HepG2 (cell line): Measurements from ENCODE around the gene PLD1. TPM values are rescaled to one million over a fixed set of nuclear protein-coding genes. Genes with fewer than 3 reads are reported as not detected.

Experiments
- AGO1 ChIP-seq: fragments of 200-400 bp; formaldehyde crosslinking; IDR thresholded peaks from 2 replicates; pipeline ENCODE4 v1.6.1; 2017; ENCODE audit warnings: mild to moderate bottlenecking, low read depth, low read length, moderate library complexity; ENCODE audit not compliant: poor library complexity, severe bottlenecking
- ATAD3A ChIP-seq: sonication (generic); formaldehyde crosslinking; IDR thresholded peaks from 2 replicates; pipeline ENCODE4 v1.4.0; 2020; ENCODE audit warnings: missing genetic modification reagents
- BCL3 ChIP-seq: sonication (generic); formaldehyde crosslinking; IDR thresholded peaks from 2 replicates; pipeline ENCODE4 v1.5.1; 2020; ENCODE audit warnings: mild to moderate bottlenecking, missing genetic modification reagents, moderate library complexity
- BRD4 ChIP-seq: sonication (generic); formaldehyde crosslinking; IDR thresholded peaks from 2 replicates; pipeline ENCODE4 v1.4.0; 2020; ENCODE audit warnings: missing genetic modification reagents
- CSRNP1 ChIP-seq: sonication (generic); formaldehyde crosslinking; IDR thresholded peaks from 2 replicates; pipeline ENCODE4 v1.8.1; 2023; ENCODE audit warnings: mild to moderate bottlenecking, missing genetic modification reagents
- E2F5 ChIP-seq: sonication (generic); formaldehyde crosslinking; conservative IDR thresholded peaks from 2 replicates; pipeline ENCODE4 v1.4.0; 2020; ENCODE audit warnings: missing genetic modification reagents
- GABPA ChIP-seq, 2 experiments: IDR thresholded peaks; 2 replicates each; pipeline ENCODE4 v1.6.1; 2011 to 2016; ENCODE audit warnings: low read depth in 2 of 2, low read length in 1 of 2, missing biosample characterization in 1 of 2, missing genetic modification characterization in 1 of 2
- GRHL1 ChIP-seq: sonication (generic); formaldehyde crosslinking; conservative IDR thresholded peaks from 2 replicates; pipeline ENCODE4 v1.8.0; 2022; ENCODE audit warnings: missing genetic modification reagents
- HOXD1 ChIP-seq: sonication (generic); formaldehyde crosslinking; IDR thresholded peaks from 2 replicates; pipeline ENCODE4 v1.5.0; 2020; ENCODE audit warnings: missing genetic modification reagents
- KLF16 ChIP-seq, 2 experiments: sonication (generic) in 1 of 2; formaldehyde crosslinking in 1 of 2; IDR thresholded peaks; 2 replicates each; pipeline versions ENCODE4 v1.6.1 to v1.8.0; 2016 to 2023; ENCODE audit warnings: missing genetic modification reagents in 2 of 2, missing compliant biosample characterization in 1 of 2
- MEIS2 ChIP-seq: sonication (generic); formaldehyde crosslinking; IDR thresholded peaks from 2 replicates; pipeline ENCODE4 v1.9.0; 2021; ENCODE audit warnings: mild to moderate bottlenecking, missing genetic modification reagents
- NCOA2 ChIP-seq: sonication (generic); formaldehyde crosslinking; IDR thresholded peaks from 2 replicates; pipeline ENCODE4 v1.8.0; 2022; ENCODE audit warnings: inconsistent platforms
- RAD51 ChIP-seq: fragments of 450-650 bp; IDR thresholded peaks from 2 replicates; pipeline ENCODE4 v1.6.1; 2016; ENCODE audit warnings: borderline replicate concordance
- RBAK ChIP-seq: sonication (generic); formaldehyde crosslinking; IDR thresholded peaks from 2 replicates; pipeline ENCODE4 v1.5.1; 2020; ENCODE audit warnings: mild to moderate bottlenecking, missing genetic modification reagents
- TOPORS ChIP-seq: sonication (generic); formaldehyde crosslinking; IDR thresholded peaks from 2 replicates; pipeline ENCODE4 v1.8.0; 2023; ENCODE audit warnings: mild to moderate bottlenecking, missing genetic modification reagents
- ZBTB7B ChIP-seq: sonication (generic); formaldehyde crosslinking; IDR thresholded peaks from 2 replicates; pipeline ENCODE4 v1.4.0; 2020; ENCODE audit warnings: missing genetic modification reagents
- ZNF33B ChIP-seq: sonication (generic); formaldehyde crosslinking; IDR thresholded peaks from 2 replicates; pipeline ENCODE4 v1.5.1; 2020; ENCODE audit warnings: mild to moderate bottlenecking, missing genetic modification reagents
- ZNF589 ChIP-seq: sonication (generic); formaldehyde crosslinking; conservative IDR thresholded peaks from 2 replicates; pipeline ENCODE4 v1.8.0; 2022; ENCODE audit warnings: mild to moderate bottlenecking, moderate library complexity, missing genetic modification reagents
- ZNF687 ChIP-seq: sonication (generic); formaldehyde crosslinking; IDR thresholded peaks from 2 replicates; pipeline ENCODE4 v1.5.1; 2020; ENCODE audit warnings: mild to moderate bottlenecking, missing genetic modification reagents, moderate library complexity
- ZNF709 ChIP-seq: sonication (generic); formaldehyde crosslinking; IDR thresholded peaks from 2 replicates; pipeline ENCODE4 v1.5.0; 2020; ENCODE audit warnings: mild to moderate bottlenecking, missing genetic modification reagents
- ZNF777 ChIP-seq: sonication (generic); formaldehyde crosslinking; IDR thresholded peaks from 2 replicates; pipeline ENCODE4 v1.4.0; 2020; ENCODE audit warnings: missing genetic modification reagents
- polyA plus RNA-seq, 8 experiments: library from polyadenylated mRNA; depleted of rRNA in 3 of 8; stranded (reverse) in 7 of 8; unstranded in 1 of 8; fragments of >200 nt; fragmentation: Illumina TruSeq in 4 of 8; extraction: Trizol in 4 of 8; gene quantifications; 2 replicates each; pipeline versions ENCODE4 v1.2.1 to v1.2.3, GENCODE V29; 2011 to 2016; ENCODE audit warnings: low read depth in 4 of 8, missing spikeins in 1 of 8, mixed read lengths in 1 of 8; ENCODE audit not compliant: insufficient read depth in 1 of 8
- total RNA-seq, 5 experiments: library from RNA; depleted of rRNA; stranded (reverse); fragments of >200 nt; fragmentation: Illumina TruSeq; extraction: Trizol; gene quantifications; 2 replicates each; pipeline ENCODE4 v1.2.3, GENCODE V29; 2016; ENCODE audit warnings: low read depth in 1 of 5

Gene PLD1
- total and polyA plus RNA-seq, 2 of the 13 experiments (the other 11 are each of a cell fraction or from before 2014, with no cell fraction given): 27.1 to 59.4 TPM

GRCh38 chr3:171842864-171843518, 32.7 kb upstream of the PLD1 start, which contains the start of gene TMEM212 (continued):
- no peak for TF ChIP-seq GRHL1 (CRISPR knock-in tag)
- no peak for TF ChIP-seq GABPA (IDR thresholded peaks at IDR 0.05; ENCODE audit: low read depth, low read length)
- TF ChIP-seq GABPA (CRISPR knock-in tag; IDR thresholded peaks at IDR 0.05; ENCODE audit: low read depth): peak; percentile 43
- TF ChIP-seq BRD4 (CRISPR knock-in tag): no peak; the same call in 1 of the 2 replicates
- TF ChIP-seq ZNF687 (CRISPR knock-in tag): no peak
- TF ChIP-seq RBAK (CRISPR knock-in tag): no peak
- TF ChIP-seq ZNF33B (CRISPR knock-in tag): no peak
- TF ChIP-seq TOPORS (CRISPR knock-in tag): no peak
- TF ChIP-seq ZNF777 (CRISPR knock-in tag): no peak
- TF ChIP-seq NCOA2 (CRISPR knock-in tag): peak; percentile 89
- TF ChIP-seq KLF16 (CRISPR knock-in tag; IDR thresholded peaks at IDR 0.05): no peak
- no peak for TF ChIP-seq HOXD1 (CRISPR knock-in tag)
- TF ChIP-seq RAD51: no peak
- no peak for TF ChIP-seq ATAD3A (CRISPR knock-in tag)
- no peak for TF ChIP-seq E2F5 (CRISPR knock-in tag)
- no peak for TF ChIP-seq AGO1
- no peak for TF ChIP-seq BCL3 (CRISPR knock-in tag)
- TF ChIP-seq ZBTB7B: no peak
- TF ChIP-seq CSRNP1 (CRISPR knock-in tag): no peak
- 0 out of 2 replicates have a peak, but pooled peaks have one; percentile 24 for TF ChIP-seq MEIS2
- TF ChIP-seq ZNF589: no peak
- no peak for TF ChIP-seq ZNF709 (CRISPR knock-in tag)
